ENCODE measurements around the gene ZC3H6. TPM values are rescaled to one million over a fixed set of nuclear protein-coding genes. Genes with fewer than 3 reads are reported as not detected.

The ZC3H6 gene
- total RNA-seq, 4 donors from 2014 or later: 2.8 to 13.0 (median 8.5) TPM

DNA sequence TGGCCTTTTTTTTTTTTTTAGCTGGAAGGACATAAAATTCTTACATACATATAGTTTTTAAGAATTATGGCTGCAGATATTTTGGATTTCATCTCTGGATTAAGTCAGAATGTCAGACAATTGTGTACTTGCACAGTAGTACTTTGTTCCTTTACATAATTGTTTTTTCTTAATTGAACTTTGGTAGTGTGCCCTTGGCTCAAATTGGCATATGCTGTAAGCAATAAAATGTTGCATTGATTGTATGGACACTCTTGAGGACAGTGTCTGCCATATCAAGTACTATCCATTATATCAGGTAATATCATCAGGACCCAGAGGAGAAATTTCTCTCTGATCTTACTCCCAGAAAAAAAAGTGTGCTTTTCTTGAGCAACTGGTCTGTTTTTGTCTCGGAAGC lies 15.3 kb downstream of the ZC3H6 start:
- no peak for DNase-seq
- intact Hi-C loops (cut with DNase I; ENCODE audit: low total_unique reads) (no loop called here), in situ Hi-C loops (cut with MboI; ENCODE audit: low pct_ligation_motif_present in 1 of 4, low pct_unique_long_range_greater_than_20kb in 1 of 4, low sequenced_read_pairs in 3 of 4) (no loop called here)
- H3K4me3 ChIP-seq: no peak overlapping the region
- no peaks in the 10 kb centered on the region for H3K27me3 ChIP-seq
- peaks cover 0 to 3% (median 0%) of the 10 kb centered on the region in 4 donors for H3K4me1 ChIP-seq
- H3K36me3 ChIP-seq: no peaks in the 10 kb centered on the region
- WGBS, 2 donors (ENCODE audit: low coverage in 1 of 2): 53 to 83% methylated on average over 1 of the region's 1 CpG
- no peaks in the 10 kb centered on the region for H3K9me3 ChIP-seq
- TF ChIP-seq POLR2AphosphoS5 (IDR thresholded peaks at IDR 0.05) (no peak), POLR2A (IDR thresholded peaks at IDR 0.05) (no peak), EP300 (IDR thresholded peaks at IDR 0.05; ENCODE audit: low read depth) (no peak)
- TF ChIP-seq, protein P1, sequence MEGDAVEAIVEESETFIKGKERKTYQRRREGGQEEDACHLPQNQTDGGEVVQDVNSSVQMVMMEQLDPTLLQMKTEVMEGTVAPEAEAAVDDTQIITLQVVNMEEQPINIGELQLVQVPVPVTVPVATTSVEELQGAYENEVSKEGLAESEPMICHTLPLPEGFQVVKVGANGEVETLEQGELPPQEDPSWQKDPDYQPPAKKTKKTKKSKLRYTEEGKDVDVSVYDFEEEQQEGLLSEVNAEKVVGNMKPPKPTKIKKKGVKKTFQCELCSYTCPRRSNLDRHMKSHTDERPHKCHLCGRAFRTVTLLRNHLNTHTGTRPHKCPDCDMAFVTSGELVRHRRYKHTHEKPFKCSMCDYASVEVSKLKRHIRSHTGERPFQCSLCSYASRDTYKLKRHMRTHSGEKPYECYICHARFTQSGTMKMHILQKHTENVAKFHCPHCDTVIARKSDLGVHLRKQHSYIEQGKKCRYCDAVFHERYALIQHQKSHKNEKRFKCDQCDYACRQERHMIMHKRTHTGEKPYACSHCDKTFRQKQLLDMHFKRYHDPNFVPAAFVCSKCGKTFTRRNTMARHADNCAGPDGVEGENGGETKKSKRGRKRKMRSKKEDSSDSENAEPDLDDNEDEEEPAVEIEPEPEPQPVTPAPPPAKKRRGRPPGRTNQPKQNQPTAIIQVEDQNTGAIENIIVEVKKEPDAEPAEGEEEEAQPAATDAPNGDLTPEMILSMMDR (IDR thresholded peaks at IDR 0.05): no peak
- H3K27ac ChIP-seq: no peak overlapping the region

DNA sequence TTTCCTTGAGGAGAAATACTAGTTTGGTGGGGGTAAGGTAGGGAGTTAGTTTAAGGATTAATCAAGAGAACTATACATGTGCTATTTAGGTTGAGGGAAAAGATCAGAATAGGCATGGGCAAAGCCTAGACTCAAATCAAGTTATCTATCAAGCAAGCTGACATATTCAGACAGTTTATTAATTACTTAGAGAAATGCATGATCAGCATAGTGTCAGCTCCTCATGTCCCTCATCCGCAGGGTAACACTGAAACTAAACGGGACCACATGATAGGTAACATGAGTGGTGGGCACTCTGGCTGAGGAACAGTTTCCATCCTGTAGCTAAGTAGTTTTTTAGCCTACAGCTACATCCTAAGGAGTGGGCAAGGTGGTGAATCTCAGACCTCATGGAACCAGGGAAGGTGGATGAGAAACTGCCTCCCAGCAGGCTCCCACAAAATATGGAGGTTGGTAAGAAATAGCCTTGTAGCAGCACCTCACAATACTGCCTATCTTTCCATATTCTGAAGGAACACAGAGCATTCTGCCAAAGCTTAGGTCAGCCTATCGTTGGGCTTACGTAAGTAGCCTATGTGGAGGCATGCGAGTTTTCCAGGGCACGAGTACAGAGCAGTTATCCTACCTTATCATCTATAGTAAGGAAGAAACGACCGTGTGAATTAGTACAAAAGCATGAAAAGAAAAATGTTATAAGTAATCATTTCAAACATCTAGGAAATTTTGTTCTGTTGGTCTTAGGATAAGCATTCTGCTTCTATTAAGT lies 18.4 kb downstream of the ZC3H6 start:
- WGBS, 2 donors (ENCODE audit: low coverage in 1 of 2): 91 to 100% methylated on average over 5 to 8 of the region's 8 CpGs
- H3K4me1 ChIP-seq: peaks cover 0 to 4% (median 0%) of the 10 kb centered on the region in 4 donors

DNA sequence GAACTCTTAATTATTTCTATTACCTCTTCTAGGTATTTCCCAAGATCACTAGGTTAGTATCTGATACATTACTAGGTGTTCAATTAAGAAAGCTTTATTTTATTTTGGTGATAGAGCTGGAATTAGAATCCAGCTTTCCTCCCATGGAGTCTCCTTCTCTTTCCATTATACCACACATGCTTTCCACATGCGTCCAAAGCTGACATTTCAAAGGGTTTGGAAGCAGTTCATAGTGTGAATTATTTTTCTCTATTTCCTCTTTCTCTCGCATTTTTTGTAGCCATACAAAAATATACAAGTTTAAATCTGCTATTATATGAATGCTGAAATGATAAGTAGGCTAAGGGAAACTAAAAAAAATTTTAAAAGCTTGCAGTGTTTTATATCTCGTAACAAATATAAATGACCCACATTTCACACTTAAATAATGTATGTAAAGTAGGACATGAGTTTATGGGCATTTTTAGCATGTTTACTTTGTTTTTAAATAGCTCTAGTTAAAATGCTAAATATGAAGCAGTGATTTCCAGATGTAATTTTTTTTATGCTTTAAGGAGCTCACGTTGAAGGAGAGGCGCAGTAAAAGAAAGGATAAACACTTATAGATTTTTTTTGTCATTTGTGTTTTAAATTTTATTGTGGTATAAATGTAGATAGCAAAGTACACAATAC lies 20.1 kb downstream of the ZC3H6 start:
- no peak for TF ChIP-seq POLR2A (IDR thresholded peaks at IDR 0.05)
- TF ChIP-seq POLR2AphosphoS5 (IDR thresholded peaks at IDR 0.05): no peak
- TF ChIP-seq, protein P1 (IDR thresholded peaks at IDR 0.05): no peak
- TF ChIP-seq EP300 (IDR thresholded peaks at IDR 0.05; ENCODE audit: low read depth): no peak

More for the DNA sequence above, 18.4 kb downstream of the ZC3H6 start:
- intact Hi-C loops (cut with DNase I; ENCODE audit: low total_unique reads) (no loop called here), in situ Hi-C loops (cut with MboI; ENCODE audit: low pct_ligation_motif_present in 1 of 4, low pct_unique_long_range_greater_than_20kb in 1 of 4, low sequenced_read_pairs in 3 of 4) (no loop called here)
- Histone ChIP-seq H3K4me3 (no peak overlapping the region), H3K36me3 (no peaks in the 10 kb centered on the region), H3K27me3 (no peaks in the 10 kb centered on the region), H3K9me3 (no peaks in the 10 kb centered on the region), H3K27ac (no peak overlapping the region)
- no peak for DNase-seq
- no peak for TF ChIP-seq EP300 (IDR thresholded peaks at IDR 0.05; ENCODE audit: low read depth)
- no peak for TF ChIP-seq POLR2AphosphoS5 (IDR thresholded peaks at IDR 0.05)
- TF ChIP-seq, protein P1 (IDR thresholded peaks at IDR 0.05): no peak
- TF ChIP-seq POLR2A (IDR thresholded peaks at IDR 0.05): no peak

DNA sequence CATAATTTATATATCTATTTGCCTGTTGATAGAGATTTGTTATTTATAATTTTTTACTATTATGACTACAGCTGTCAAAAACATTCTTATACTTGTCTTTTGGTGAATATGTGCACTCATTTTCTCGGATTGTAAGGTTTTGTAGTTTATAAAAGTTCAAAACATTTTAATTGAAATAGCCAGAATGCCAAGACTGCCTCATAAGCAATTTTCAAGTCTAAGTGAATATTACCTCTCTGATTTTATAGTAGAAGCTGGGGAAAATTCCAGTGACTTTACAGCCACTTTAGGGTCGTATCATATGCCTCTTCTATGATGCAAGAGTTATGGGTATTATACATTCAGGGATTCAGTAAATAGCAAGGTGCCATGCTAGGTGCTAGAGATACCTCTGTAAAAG lies 21.0 kb downstream of the ZC3H6 start:
- peaks cover 0 to 7% (median 0%) of the 10 kb centered on the region in 4 donors for H3K36me3 ChIP-seq
- in situ Hi-C loops (cut with MboI; ENCODE audit: low pct_ligation_motif_present in 1 of 4, low pct_unique_long_range_greater_than_20kb in 1 of 4, low sequenced_read_pairs in 3 of 4) (no loop called here), intact Hi-C loops (cut with DNase I; ENCODE audit: low total_unique reads) (no loop called here)
- no peak for DNase-seq
- H3K4me3 ChIP-seq: no peak overlapping the region
- peaks cover 0 to 4% (median 0%) of the 10 kb centered on the region in 4 donors for H3K4me1 ChIP-seq
- no peaks in the 10 kb centered on the region for H3K9me3 ChIP-seq
- no peaks in the 10 kb centered on the region for H3K27me3 ChIP-seq
- 64 to 74% methylated on average over 2 of the region's 2 CpGs for WGBS, 2 donors (ENCODE audit: low coverage in 1 of 2)
- no peak overlapping the region for H3K27ac ChIP-seq
- TF ChIP-seq POLR2AphosphoS5 (IDR thresholded peaks at IDR 0.05) (no peak), EP300 (IDR thresholded peaks at IDR 0.05; ENCODE audit: low read depth) (no peak), POLR2A (IDR thresholded peaks at IDR 0.05) (no peak)
- TF ChIP-seq, protein P1 (IDR thresholded peaks at IDR 0.05): no peak

More for the DNA sequence above, 20.1 kb downstream of the ZC3H6 start:
- H3K4me3 ChIP-seq: no peak overlapping the region
- intact Hi-C loops (cut with DNase I; ENCODE audit: low total_unique reads): no loop called here
- H3K4me1 ChIP-seq: peaks cover 0 to 4% (median 0%) of the 10 kb centered on the region in 4 donors
- no peaks in the 10 kb centered on the region for H3K27me3 ChIP-seq
- in situ Hi-C loops (cut with MboI; ENCODE audit: low pct_ligation_motif_present in 1 of 4, low pct_unique_long_range_greater_than_20kb in 1 of 4, low sequenced_read_pairs in 3 of 4): no loop called here
- H3K27ac ChIP-seq: no peak overlapping the region
- peaks cover 0 to 5% (median 0%) of the 10 kb centered on the region in 4 donors for H3K36me3 ChIP-seq
- no peak for DNase-seq
- no peaks in the 10 kb centered on the region for H3K9me3 ChIP-seq
- 67 to 74% methylated on average over 5 of the region's 5 CpGs for WGBS, 2 donors (ENCODE audit: low coverage in 1 of 2)
